Neuronal stem cell (in vitro differentiated cells): ENCODE measurements around the gene CLCA1.

Source experiments
- DNase-seq: peaks from one replicate; pipeline ENCODE4 v3.0.0-alpha.2; 2013; ENCODE audit warnings: low spot score
- H2AFZ ChIP-seq: one replicate; pipeline ENCODE4 v1.6.1; 2013; ENCODE audit warnings: mild to moderate bottlenecking, low read length, inconsistent platforms
- H2AK5ac ChIP-seq: 2 replicates; pipeline ENCODE4 v1.6.1; 2013; ENCODE audit warnings: low read depth, mild to moderate bottlenecking, inconsistent platforms, low read length, moderate library complexity, mixed read lengths
- H2BK120ac ChIP-seq: 2 replicates; pipeline ENCODE4 v1.6.1; 2013; ENCODE audit warnings: low read depth, mild to moderate bottlenecking, inconsistent platforms, low read length, moderate library complexity, mixed read lengths
- H2BK12ac ChIP-seq: one replicate; pipeline ENCODE4 v1.6.1; 2013; ENCODE audit warnings: low read length, inconsistent platforms
- H2BK15ac ChIP-seq: 2 replicates; pipeline ENCODE4 v1.6.1; 2013; ENCODE audit warnings: mild to moderate bottlenecking, low read length, inconsistent platforms, mixed read lengths
- H2BK5ac ChIP-seq: one replicate; pipeline ENCODE4 v1.6.1; 2013; ENCODE audit warnings: inconsistent platforms, mild to moderate bottlenecking, low read length, moderate library complexity
- H3K14ac ChIP-seq: one replicate; pipeline ENCODE4 v1.6.1; 2013; ENCODE audit warnings: low read length, inconsistent platforms
- H3K18ac ChIP-seq: 2 replicates; pipeline ENCODE4 v1.6.1; 2013; ENCODE audit warnings: low read length, inconsistent platforms
- H3K23ac ChIP-seq: 2 replicates; pipeline ENCODE4 v1.6.1; 2013; ENCODE audit warnings: low read depth, mild to moderate bottlenecking, mixed read lengths, low read length, inconsistent platforms; ENCODE audit not compliant: poor library complexity
- H3K27ac ChIP-seq: replicated peaks from 3 replicates; pipeline ENCODE4 v1.5.1; 2013; ENCODE audit warnings: low read length, inconsistent platforms
- H3K27me3 ChIP-seq, 3 experiments: 2 replicates each; pipeline ENCODE4 v1.6.1; 2013; ENCODE audit warnings: low read length in 3 of 3, mild to moderate bottlenecking in 2 of 3, inconsistent platforms in 1 of 3, low read depth in 1 of 3, mixed read lengths in 1 of 3, moderate library complexity in 1 of 3; ENCODE audit not compliant: control insufficient read depth in 3 of 3, insufficient read depth in 3 of 3
- H3K36me3 ChIP-seq, 2 donors: replicated peaks in 1 of 2; 2 replicates each; pipeline ENCODE4 v1.6.1; 2013; ENCODE audit warnings: low read length in 2 of 2; ENCODE audit not compliant: control insufficient read depth in 2 of 2, insufficient read depth in 2 of 2
- H3K4ac ChIP-seq: 2 replicates; pipeline ENCODE4 v1.6.1; 2013; ENCODE audit warnings: inconsistent platforms, mild to moderate bottlenecking, low read length, moderate library complexity
- H3K4me1 ChIP-seq, 2 donors: 1 replicate in 1 of 2; 2 replicates in 1 of 2; pipeline ENCODE4 v1.6.1; 2013; ENCODE audit warnings: low read length in 2 of 2, low read depth in 1 of 2; ENCODE audit not compliant: control insufficient read depth in 2 of 2, insufficient read depth in 1 of 2
- H3K4me2 ChIP-seq: one replicate; pipeline ENCODE4 v1.6.1; 2013; ENCODE audit warnings: mild to moderate bottlenecking, low read length, inconsistent platforms; ENCODE audit not compliant: insufficient read depth, poor library complexity, severe bottlenecking
- H3K4me3 ChIP-seq, 2 donors: 2 replicates each; pipeline ENCODE4 v1.5.1; 2013; ENCODE audit warnings: low read length in 2 of 2, mild to moderate bottlenecking in 2 of 2, inconsistent platforms in 1 of 2, moderate library complexity in 1 of 2
- H3K79me1 ChIP-seq: one replicate; pipeline ENCODE4 v1.6.1; 2013; ENCODE audit warnings: low read depth, mild to moderate bottlenecking, inconsistent platforms, low read length, moderate library complexity
- H3K9ac ChIP-seq: one replicate; pipeline ENCODE4 v1.6.1; 2013; ENCODE audit warnings: mild to moderate bottlenecking, low read depth, low read length, inconsistent platforms; ENCODE audit not compliant: poor library complexity
- H3K9me3 ChIP-seq, 2 donors: replicated peaks in 1 of 2; 2 replicates each; pipeline versions ENCODE3 to v1.6.1; 2013; ENCODE audit warnings: low read length in 2 of 2, mild to moderate bottlenecking in 2 of 2, inconsistent platforms in 1 of 2, low read depth in 1 of 2, mixed read lengths in 1 of 2, moderate library complexity in 1 of 2; ENCODE audit not compliant: control insufficient read depth in 2 of 2, insufficient read depth in 1 of 2
- H4K8ac ChIP-seq: one replicate; pipeline ENCODE4 v1.6.1; 2013; ENCODE audit warnings: low read depth, mild to moderate bottlenecking, inconsistent platforms, low read length, moderate library complexity
- H4K91ac ChIP-seq: one replicate; pipeline ENCODE4 v1.6.1; 2013; ENCODE audit warnings: low read length, low read depth, mild to moderate bottlenecking, inconsistent platforms; ENCODE audit not compliant: poor library complexity
- WGBS, 2 donors: extraction: QIAGEN DNeasy Blood & Tissue Kit; methylation state at CpG; one replicate each; pipeline ENCODE4 v1.1.7; 2013; ENCODE audit warnings: missing lambda C conversion rate in 2 of 2, mixed read lengths in 1 of 2; ENCODE audit not compliant: insufficient read length in 2 of 2, insufficient replicate concordance in 1 of 2; ENCODE audit errors: extremely low coverage in 2 of 2; 5-methylcytosine and 5-hydroxymethylcytosine counted together

Gene CLCA1

GRCh38 chr1:86542631-86543030, 73.9 kb downstream of the CLCA1 start:
- Histone ChIP-seq H2BK5ac (no peak overlapping the region), H4K8ac (no peak overlapping the region), H2BK15ac (no peak overlapping the region), H2BK12ac (no peak overlapping the region), H3K9me3 (no peaks in the 10 kb centered on the region), H3K18ac (no peak overlapping the region), H2BK120ac (no peak overlapping the region), H3K27me3 (no peaks in the 10 kb centered on the region), H3K4ac (no peak overlapping the region), H3K9ac (no peak overlapping the region), H2AK5ac (no peak overlapping the region), H3K79me1 (no peaks in the 10 kb centered on the region), H3K4me2 (no peak overlapping the region), H4K91ac (no peak overlapping the region), H3K14ac (no peak overlapping the region), H3K23ac (no peak overlapping the region), H3K36me3 (no peaks in the 10 kb centered on the region), H3K4me3 (no peak overlapping the region), H3K27ac (no peak overlapping the region), H2AFZ (no peak overlapping the region), H3K4me1 (no peaks in the 10 kb centered on the region)
- no peak for DNase-seq

GRCh38 chr1:86546787-86547221, 78.1 kb downstream of the CLCA1 start, which contains the start of gene CLCA4:
CLCA4 (plus strand) TSS chr1:86547078; CDS start chr1:86547120, 42 bp downstream.
- DNase-seq: no peak
- no peak within 1 kb of the TSS for H4K91ac ChIP-seq
- H3K36me3 ChIP-seq: no peaks in the 10 kb centered on the region
- no peak within 1 kb of the TSS for H2BK12ac ChIP-seq
- no peak within 1 kb of the TSS for H2BK5ac ChIP-seq
- H3K4me3 ChIP-seq: no peak within 1 kb of the TSS
- H2BK15ac ChIP-seq: no peak within 1 kb of the TSS
- no peaks in the 10 kb centered on the region for H3K4me1 ChIP-seq
- H3K79me1 ChIP-seq: no peaks in the 10 kb centered on the region
- WGBS, 2 donors: no CpG with 5 or more reads among the region's 2 CpGs
- no peak within 1 kb of the TSS for H4K8ac ChIP-seq
- H3K4ac ChIP-seq: no peak within 1 kb of the TSS
- H3K18ac ChIP-seq: no peak within 1 kb of the TSS
- no peak within 1 kb of the TSS for H3K4me2 ChIP-seq
- H3K9me3 ChIP-seq: no peaks in the 10 kb centered on the region
- H3K23ac ChIP-seq: no peak within 1 kb of the TSS
- H2AFZ ChIP-seq: no peak within 1 kb of the TSS
- no peak within 1 kb of the TSS for H2BK120ac ChIP-seq
- H3K27me3 ChIP-seq: no peaks in the 10 kb centered on the region
- H2AK5ac ChIP-seq: no peak within 1 kb of the TSS
- H3K9ac ChIP-seq: no peak within 1 kb of the TSS
- no peak within 1 kb of the TSS for H3K14ac ChIP-seq
- H3K27ac ChIP-seq: no peak within 1 kb of the TSS

GRCh38 chr1:86548839-86549238, 80.1 kb downstream of the CLCA1 start:
- H2AFZ ChIP-seq: no peak overlapping the region

More at GRCh38 chr1:86548839-86549238, 80.1 kb downstream of the CLCA1 start:
- Histone ChIP-seq H2BK12ac (no peak overlapping the region), H3K4me1 (no peaks in the 10 kb centered on the region), H3K4me2 (no peak overlapping the region), H3K27ac (no peak overlapping the region), H3K4ac (no peak overlapping the region), H3K14ac (no peak overlapping the region), H2AK5ac (no peak overlapping the region), H3K9me3 (peaks cover 0 to 2% of the 10 kb centered on the region in 2 donors), H3K9ac (no peak overlapping the region), H2BK15ac (no peak overlapping the region), H3K36me3 (no peaks in the 10 kb centered on the region), H4K91ac (no peak overlapping the region), H2BK5ac (no peak overlapping the region), H3K23ac (no peak overlapping the region), H3K27me3 (no peaks in the 10 kb centered on the region), H3K4me3 (no peak overlapping the region), H3K79me1 (no peaks in the 10 kb centered on the region), H4K8ac (no peak overlapping the region), H2BK120ac (no peak overlapping the region), H3K18ac (no peak overlapping the region)
- DNase-seq: no peak
